Measurements from ENCODE around the gene MTG1. TPM values are rescaled to one million over a fixed set of nuclear protein-coding genes. Genes with fewer than 3 reads are reported as not detected.

Gene MTG1
- total and polyA plus RNA-seq, 2 experiments from 2014 or later = 22.8 to 50.7 TPM

- Histone ChIP-seq H3K4me3 (no peak overlapping the region), H3K36me3 (ENCODE audit: low read depth) (no peaks in the 10 kb centered on the region), H2AFZ (no peak overlapping the region), H3K79me2 (ENCODE audit: insufficient read depth) (no peaks in the 10 kb centered on the region), H3K9ac (no peak overlapping the region), H3K27me3 (replicated peaks; ENCODE audit: insufficient read depth) (no peaks in the 10 kb centered on the region), H3K9me2 (ENCODE audit: insufficient read depth) (no peaks in the 10 kb centered on the region), H3F3A (ENCODE audit: insufficient read depth) (no peaks in the 10 kb centered on the region), H3K4me1 (ENCODE audit: insufficient read depth) (no peaks in the 10 kb centered on the region), H3K27ac (no peak overlapping the region), H3K9me3 (ENCODE audit: low read depth) (peaks cover 3% of the 10 kb centered on the region), H3K4me2 (ENCODE audit: unreplicated experiment) (no peak overlapping the region), H4K20me1 (ENCODE audit: insufficient read depth) (no peaks in the 10 kb centered on the region)
- TF ChIP-seq EZH2 (IDR thresholded peaks at IDR 0.05; ENCODE audit: insufficient read depth, poor library complexity, severe bottlenecking) (no peak), EZH2phosphoT487 (IDR thresholded peaks at IDR 0.05; ENCODE audit: insufficient read depth, low read depth) (no peak)
- no peak for DNase-seq
- WGBS, 2 experiments (ENCODE audit: low coverage in 1 of 2, low lambda C conversion rate in 2 of 2, missing lambda C conversion rate in 2 of 2) = 69 to 76% methylated on average over 45 to 70 of the region's 80 CpGs
- in situ Hi-C loops (cut with MboI) = no loop called here
Measured at GRCh38 chr10:133445751-133446708, 52.1 kb downstream of the MTG1 start.

GRCh38 chr10:133446979-133447378, 53.0 kb downstream of the MTG1 start:
- Histone ChIP-seq H3K27me3 (replicated peaks; ENCODE audit: insufficient read depth) (no peaks in the 10 kb centered on the region), H3K79me2 (ENCODE audit: insufficient read depth) (no peaks in the 10 kb centered on the region), H3K9me3 (ENCODE audit: low read depth) (peaks cover 3% of the 10 kb centered on the region), H3K4me2 (ENCODE audit: unreplicated experiment) (no peak overlapping the region), H2AFZ (no peak overlapping the region), H4K20me1 (ENCODE audit: insufficient read depth) (no peaks in the 10 kb centered on the region), H3K27ac (no peak overlapping the region), H3K36me3 (ENCODE audit: low read depth) (no peaks in the 10 kb centered on the region), H3K4me1 (ENCODE audit: insufficient read depth) (no peaks in the 10 kb centered on the region), H3K9ac (no peak overlapping the region), H3F3A (ENCODE audit: insufficient read depth) (no peaks in the 10 kb centered on the region), H3K4me3 (no peak overlapping the region), H3K9me2 (ENCODE audit: insufficient read depth) (no peaks in the 10 kb centered on the region)
- WGBS, 2 experiments (ENCODE audit: low coverage in 1 of 2, low lambda C conversion rate in 2 of 2, missing lambda C conversion rate in 2 of 2) = 88 to 92% methylated on average over 11 of the region's 11 CpGs
- no peak for DNase-seq
- in situ Hi-C loops (cut with MboI) = no loop called here
- TF ChIP-seq EZH2 (IDR thresholded peaks at IDR 0.05; ENCODE audit: insufficient read depth, poor library complexity, severe bottlenecking) (no peak), EZH2phosphoT487 (IDR thresholded peaks at IDR 0.05; ENCODE audit: insufficient read depth, low read depth) (no peak)

- Histone ChIP-seq H3K9ac (no peak overlapping the region), H3K9me2 (ENCODE audit: insufficient read depth) (no peaks in the 10 kb centered on the region), H3K4me1 (ENCODE audit: insufficient read depth) (no peaks in the 10 kb centered on the region), H3K4me3 (no peak overlapping the region), H3K27ac (no peak overlapping the region), H3K36me3 (ENCODE audit: low read depth) (no peaks in the 10 kb centered on the region), H4K20me1 (ENCODE audit: insufficient read depth) (no peaks in the 10 kb centered on the region), H2AFZ (no peak overlapping the region), H3F3A (ENCODE audit: insufficient read depth) (no peaks in the 10 kb centered on the region), H3K4me2 (ENCODE audit: unreplicated experiment) (no peak overlapping the region), H3K79me2 (ENCODE audit: insufficient read depth) (no peaks in the 10 kb centered on the region), H3K27me3 (replicated peaks; ENCODE audit: insufficient read depth) (no peaks in the 10 kb centered on the region), H3K9me3 (ENCODE audit: low read depth) (peaks cover 3% of the 10 kb centered on the region)
- DNase-seq = no peak
- TF ChIP-seq EZH2phosphoT487 (IDR thresholded peaks at IDR 0.05; ENCODE audit: insufficient read depth, low read depth) (no peak), EZH2 (IDR thresholded peaks at IDR 0.05; ENCODE audit: insufficient read depth, poor library complexity, severe bottlenecking) (no peak)
- in situ Hi-C loops (cut with MboI) = no loop called here
Measured at GRCh38 chr10:133448120-133448519, 54.2 kb downstream of the MTG1 start.

- no peak overlapping the region for H3K9ac ChIP-seq
- no peaks in the 10 kb centered on the region for H4K20me1 ChIP-seq (ENCODE audit: insufficient read depth)
- H3K4me2 ChIP-seq (ENCODE audit: unreplicated experiment) = no peak overlapping the region
- H3K4me1 ChIP-seq (ENCODE audit: insufficient read depth) = no peaks in the 10 kb centered on the region
- in situ Hi-C loops (cut with MboI) = no loop called here
- no peak overlapping the region for H3K27ac ChIP-seq
- DNase-seq = no peak
- H3K4me3 ChIP-seq = no peak overlapping the region
- no peak overlapping the region for H2AFZ ChIP-seq
- TF ChIP-seq EZH2phosphoT487 (IDR thresholded peaks at IDR 0.05; ENCODE audit: insufficient read depth, low read depth) (no peak), EZH2 (IDR thresholded peaks at IDR 0.05; ENCODE audit: insufficient read depth, poor library complexity, severe bottlenecking) (no peak)
- no peaks in the 10 kb centered on the region for H3K27me3 ChIP-seq (replicated peaks; ENCODE audit: insufficient read depth)
- no peaks in the 10 kb centered on the region for H3K36me3 ChIP-seq (ENCODE audit: low read depth)
- no peaks in the 10 kb centered on the region for H3K79me2 ChIP-seq (ENCODE audit: insufficient read depth)
- WGBS, 2 experiments (ENCODE audit: low coverage in 1 of 2, low lambda C conversion rate in 2 of 2, missing lambda C conversion rate in 2 of 2) = 23 to 26% methylated on average over 4 of the region's 4 CpGs
- H3K9me2 ChIP-seq (ENCODE audit: insufficient read depth) = no peaks in the 10 kb centered on the region
- H3K9me3 ChIP-seq (ENCODE audit: low read depth) = peaks cover 3% of the 10 kb centered on the region
- H3F3A ChIP-seq (ENCODE audit: insufficient read depth) = no peaks in the 10 kb centered on the region
Measured at GRCh38 chr10:133451346-133451745, 57.4 kb downstream of the MTG1 start.

Data from GM23248 (cell line).